ENCODE results near the gene PDE4A.

PDE4A gene

GRCh38 chr19:10491472-10492047 is 71.2 kb downstream of the PDE4A start:
- 0 out of 2 replicates have a peak, but pooled peaks cover 5% of the 10 kb centered on the region for H3K36me3 ChIP-seq (ENCODE audit: low read length)
- H3K9ac ChIP-seq (ENCODE audit: low read length), result no peak overlapping the region
- peaks cover 28% of the 10 kb centered on the region; the same call in 1 of the 2 replicates for H3K79me2 ChIP-seq (ENCODE audit: insufficient read depth, low read length)
- no peaks in the 10 kb centered on the region for H4K20me1 ChIP-seq (ENCODE audit: low read depth, low read length)
- no peak overlapping the region for H2AFZ ChIP-seq (ENCODE audit: low read depth, low read length, severe bottlenecking)
- no peaks in the 10 kb centered on the region for H3F3A ChIP-seq (ENCODE audit: insufficient read depth)
- H3K27me3 ChIP-seq (ENCODE audit: low read length), result no peaks in the 10 kb centered on the region
- no peak overlapping the region for H3K4me2 ChIP-seq (ENCODE audit: low read depth, low read length, poor library complexity, severe bottlenecking)
- no peaks in the 10 kb centered on the region for H3K9me3 ChIP-seq (ENCODE audit: insufficient read depth, low read length)
- H3K9me2 ChIP-seq (replicated peaks; ENCODE audit: insufficient read depth, low read length), result no peaks in the 10 kb centered on the region
- no peak overlapping the region for H3K27ac ChIP-seq (ENCODE audit: low read depth, low read length)
- H3K4me3 ChIP-seq (ENCODE audit: insufficient read depth, low read length, poor library complexity, severe bottlenecking), result no peak overlapping the region
- TF ChIP-seq EZH2phosphoT487 (conservative IDR thresholded peaks at IDR 0.05; ENCODE audit: low read length), result no peak
- TF ChIP-seq CTCF (IDR thresholded peaks at IDR 0.05; ENCODE audit: insufficient read depth, low read length, poor library complexity, severe bottlenecking), result no peak

GRCh38 chr19:10497371-10497770 is 77.0 kb downstream of the PDE4A start:
- Histone ChIP-seq H3F3A (ENCODE audit: insufficient read depth) (no peaks in the 10 kb centered on the region), H3K9me2 (replicated peaks; ENCODE audit: insufficient read depth, low read length) (no peaks in the 10 kb centered on the region), H4K20me1 (ENCODE audit: low read depth, low read length) (no peaks in the 10 kb centered on the region), H3K4me2 (ENCODE audit: low read depth, low read length, poor library complexity, severe bottlenecking) (no peak overlapping the region), H3K36me3 (ENCODE audit: low read length) (0 out of 2 replicates have a peak, but pooled peaks cover 3% of the 10 kb centered on the region), H3K27ac (ENCODE audit: low read depth, low read length) (no peak overlapping the region), H3K79me2 (ENCODE audit: insufficient read depth, low read length) (peaks cover 57% of the 10 kb centered on the region), H2AFZ (ENCODE audit: low read depth, low read length, severe bottlenecking) (no peak overlapping the region), H3K4me3 (ENCODE audit: insufficient read depth, low read length, poor library complexity, severe bottlenecking) (no peak overlapping the region), H3K27me3 (ENCODE audit: low read length) (no peaks in the 10 kb centered on the region), H3K9me3 (ENCODE audit: insufficient read depth, low read length) (no peaks in the 10 kb centered on the region), H3K9ac (ENCODE audit: low read length) (no peak overlapping the region)
- TF ChIP-seq CTCF (IDR thresholded peaks at IDR 0.05; ENCODE audit: insufficient read depth, low read length, poor library complexity, severe bottlenecking) (no peak), EZH2phosphoT487 (conservative IDR thresholded peaks at IDR 0.05; ENCODE audit: low read length) (no peak)

GRCh38 chr19:10499550-10500246 is 79.4 kb downstream of the PDE4A start:
- Histone ChIP-seq H4K20me1 (ENCODE audit: low read depth, low read length) (no peaks in the 10 kb centered on the region), H3K9ac (ENCODE audit: low read length) (no peak overlapping the region), H3K4me3 (ENCODE audit: insufficient read depth, low read length, poor library complexity, severe bottlenecking) (no peak overlapping the region), H3K36me3 (ENCODE audit: low read length) (0 out of 2 replicates have a peak, but pooled peaks cover 3% of the 10 kb centered on the region), H3K9me2 (replicated peaks; ENCODE audit: insufficient read depth, low read length) (no peaks in the 10 kb centered on the region), H3K27me3 (ENCODE audit: low read length) (no peaks in the 10 kb centered on the region), H3F3A (ENCODE audit: insufficient read depth) (peaks cover 9% of the 10 kb centered on the region; the same call in 1 of the 2 replicates), H3K4me2 (ENCODE audit: low read depth, low read length, poor library complexity, severe bottlenecking) (no peak overlapping the region), H2AFZ (ENCODE audit: low read depth, low read length, severe bottlenecking) (no peak overlapping the region), H3K79me2 (ENCODE audit: insufficient read depth, low read length) (peaks cover 57% of the 10 kb centered on the region), H3K9me3 (ENCODE audit: insufficient read depth, low read length) (no peaks in the 10 kb centered on the region), H3K27ac (ENCODE audit: low read depth, low read length) (no peak overlapping the region)
- TF ChIP-seq CTCF (IDR thresholded peaks at IDR 0.05; ENCODE audit: insufficient read depth, low read length, poor library complexity, severe bottlenecking) (no peak), EZH2phosphoT487 (conservative IDR thresholded peaks at IDR 0.05; ENCODE audit: low read length) (no peak)
